ENCODE measurements around the gene KLHL36. TPM values are rescaled to one million over a fixed set of nuclear protein-coding genes. Genes with fewer than 3 reads are reported as not detected.

KLHL36 gene
- total RNA-seq, 2 donors from 2014 or later = 44.2 to 59.2 TPM

DNA sequence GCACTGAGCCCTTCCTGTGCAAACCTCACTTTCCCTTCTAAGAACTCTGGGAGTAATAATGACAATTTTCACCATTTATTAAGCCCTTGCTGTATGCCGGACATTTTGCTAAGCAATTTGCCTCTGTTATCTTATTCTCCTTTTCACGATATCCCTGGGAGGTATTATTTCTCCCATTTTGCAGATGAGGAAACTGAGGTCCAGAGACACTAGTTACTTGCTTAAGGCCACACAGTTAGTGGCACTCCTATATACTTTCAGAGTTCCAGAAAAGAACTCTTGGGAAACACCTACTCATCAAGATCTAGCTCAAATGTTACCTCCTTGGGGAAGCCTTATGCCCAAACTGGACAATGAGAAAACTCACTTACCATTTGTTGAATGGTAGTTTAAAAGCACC, 46.7 kb downstream of the KLHL36 start:
- Mint-ChIP-seq H3K27ac (no peak overlapping the region), H3K36me3 (ENCODE audit: low read depth) (no peaks in the 10 kb centered on the region), H3K9me3 (no peaks in the 10 kb centered on the region), H3K4me3 (no peak overlapping the region), H3K27me3 (ENCODE audit: insufficient read depth) (no peaks in the 10 kb centered on the region), H3K4me1 (peaks cover 6% of the 10 kb centered on the region)
- Histone ChIP-seq H3K27ac (ENCODE audit: low read depth, low read length) (no peak overlapping the region), H3K36me3 (ENCODE audit: control insufficient read depth, insufficient read depth, low read length) (no peaks in the 10 kb centered on the region), H3K27me3 (ENCODE audit: control insufficient read depth, insufficient read depth, low read length, poor library complexity, severe bottlenecking) (no peaks in the 10 kb centered on the region), H3K9ac (ENCODE audit: extremely low read depth, low read length, poor library complexity, severe bottlenecking) (no peak overlapping the region), H3K4me3 (ENCODE audit: low read length) (no peak overlapping the region), H3K9me3 (ENCODE audit: control insufficient read depth, low read length) (no peaks in the 10 kb centered on the region), H3K4me1 (ENCODE audit: control insufficient read depth, insufficient read depth, low read length) (no peaks in the 10 kb centered on the region)
- no peak for TF ChIP-seq CTCF (conservative IDR thresholded peaks at IDR 0.05)
- WGBS, 2 experiments (ENCODE audit: insufficient coverage in 1 of 2, insufficient read length in 1 of 2) = 87 to 100% methylated on average over 2 of the region's 2 CpGs
- no peak for DNase-seq

DNA sequence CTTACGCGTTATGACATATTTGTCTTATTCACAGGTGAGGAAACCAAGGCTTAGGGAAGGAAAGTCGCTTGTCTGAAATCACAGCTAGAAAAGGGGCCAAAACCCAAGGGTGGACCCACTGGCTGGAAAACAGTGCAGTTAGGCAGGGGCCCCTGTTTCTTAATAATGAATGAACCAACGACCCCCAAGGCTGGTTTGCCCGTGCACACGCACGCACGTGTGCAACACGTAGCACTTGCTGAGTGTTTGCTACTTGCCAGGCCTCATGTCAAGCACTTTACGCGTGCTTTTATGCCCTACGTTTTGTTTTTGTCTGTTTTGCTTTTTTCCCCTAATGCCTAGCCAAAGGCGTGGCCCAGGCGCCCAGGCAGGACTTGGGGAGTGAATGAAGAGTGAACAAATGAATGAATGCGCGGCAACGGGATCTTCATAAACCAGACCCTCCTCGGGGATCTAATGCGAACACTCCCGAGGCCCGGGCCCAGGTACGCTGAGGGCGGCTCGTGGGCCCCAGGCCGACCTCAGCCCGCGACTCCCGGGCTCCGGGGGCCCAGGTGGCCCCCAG, 50.9 kb downstream of the KLHL36 start:
- Histone ChIP-seq H3K4me3 (ENCODE audit: low read length) (peak overlapping the region; percentile 87), H3K4me1 (ENCODE audit: control insufficient read depth, insufficient read depth, low read length) (peaks cover 5% of the 10 kb centered on the region), H3K27me3 (ENCODE audit: control insufficient read depth, insufficient read depth, low read length, poor library complexity, severe bottlenecking) (no peaks in the 10 kb centered on the region), H3K27ac (ENCODE audit: low read depth, low read length) (no peak overlapping the region), H3K9ac (ENCODE audit: extremely low read depth, low read length, poor library complexity, severe bottlenecking) (peak overlapping the region; percentile 56), H3K9me3 (ENCODE audit: control insufficient read depth, low read length) (no peaks in the 10 kb centered on the region), H3K36me3 (ENCODE audit: control insufficient read depth, insufficient read depth, low read length) (no peaks in the 10 kb centered on the region)
- TF ChIP-seq CTCF (conservative IDR thresholded peaks at IDR 0.05) = no peak
- Mint-ChIP-seq H3K27ac (peak overlapping the region; percentile 91), H3K4me1 (peaks cover 25% of the 10 kb centered on the region), H3K9me3 (no peaks in the 10 kb centered on the region), H3K27me3 (ENCODE audit: insufficient read depth) (no peaks in the 10 kb centered on the region), H3K4me3 (peak overlapping the region; percentile 94), H3K36me3 (ENCODE audit: low read depth) (no peaks in the 10 kb centered on the region)
- no peak for DNase-seq
- 30 to 36% methylated on average over 26 to 29 of the region's 29 CpGs for WGBS, 2 experiments (ENCODE audit: insufficient coverage in 1 of 2, insufficient read length in 1 of 2)

DNA sequence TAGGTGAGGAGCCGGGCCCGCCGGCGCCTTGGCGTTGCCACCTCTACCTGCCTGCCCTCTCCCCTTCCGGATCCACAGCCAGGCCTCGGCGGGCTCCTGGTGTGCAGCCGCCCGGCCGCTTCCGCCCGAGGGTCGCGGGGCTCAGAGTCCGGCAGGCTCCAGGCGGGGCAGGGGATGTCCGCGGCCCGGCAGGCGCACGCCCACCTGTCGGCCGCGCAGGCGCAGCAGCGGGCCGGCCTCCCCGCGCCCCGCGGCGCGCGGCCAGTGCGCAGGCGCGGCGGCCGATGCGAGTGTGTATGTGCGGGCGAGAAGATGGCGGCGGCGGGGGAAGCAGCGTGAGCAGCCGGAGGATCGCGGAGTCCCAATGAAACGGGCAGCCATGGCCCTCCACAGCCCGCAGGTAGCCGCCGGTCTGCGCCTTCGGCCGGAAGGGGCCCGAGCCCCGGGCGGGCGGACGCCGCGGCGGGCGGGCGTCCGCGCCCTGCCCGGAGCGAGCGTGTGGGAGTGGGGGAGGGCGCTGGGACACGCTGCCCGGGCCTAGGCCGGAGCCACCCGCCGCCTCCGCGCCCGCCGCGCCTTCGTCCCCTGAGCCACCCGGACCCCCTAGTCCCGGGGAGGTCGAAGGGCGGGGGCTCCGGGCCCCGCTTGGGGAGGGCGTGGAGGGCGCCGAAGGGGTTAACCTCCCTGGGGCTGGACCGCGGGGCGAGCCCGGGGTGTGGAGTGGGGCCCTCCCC, 51.6 kb downstream of the KLHL36 start, which contains the start of gene USP10:
Gene USP10, plus strand, starts transcription at position 289 of the 734 bp plus-strand sequence. Its CDS starts 91 bp downstream, at position 380.
- no peak for TF ChIP-seq CTCF (conservative IDR thresholded peaks at IDR 0.05)
- peaks cover 31% of the 10 kb centered on the region for H3K4me1 Mint-ChIP-seq
- Histone ChIP-seq H3K27me3 (ENCODE audit: control insufficient read depth, insufficient read depth, low read length, poor library complexity, severe bottlenecking) (no peaks in the 10 kb centered on the region), H3K9ac (ENCODE audit: extremely low read depth, low read length, poor library complexity, severe bottlenecking) (peak within 1 kb of the TSS; percentile 79), H3K9me3 (ENCODE audit: control insufficient read depth, low read length) (no peaks in the 10 kb centered on the region), H3K4me3 (ENCODE audit: low read length) (peak within 1 kb of the TSS; percentile 92), H3K36me3 (ENCODE audit: control insufficient read depth, insufficient read depth, low read length) (no peaks in the 10 kb centered on the region), H3K4me1 (ENCODE audit: control insufficient read depth, insufficient read depth, low read length) (peaks cover 5% of the 10 kb centered on the region), H3K27ac (ENCODE audit: low read depth, low read length) (peak within 1 kb of the TSS; percentile 76)
- DNase-seq = peak; percentile 96
- no peaks in the 10 kb centered on the region for H3K9me3 Mint-ChIP-seq
- H3K27ac Mint-ChIP-seq = peak within 1 kb of the TSS; percentile 93
- peaks cover 2% of the 10 kb centered on the region for H3K36me3 Mint-ChIP-seq (ENCODE audit: low read depth)
- peak within 1 kb of the TSS; percentile 94 for H3K4me3 Mint-ChIP-seq
- 0 to 1% methylated on average over 12 to 97 of the region's 97 CpGs for WGBS, 2 experiments (ENCODE audit: insufficient coverage in 1 of 2, insufficient read length in 1 of 2)
- H3K27me3 Mint-ChIP-seq (ENCODE audit: insufficient read depth) = no peaks in the 10 kb centered on the region

Measured in endodermal cell (in vitro differentiated cells).